A549 (cell line): Measurements from ENCODE around the gene SRGAP1. TPM values are rescaled to one million over a fixed set of nuclear protein-coding genes. Genes with fewer than 3 reads are reported as not detected.

Experiments used
- ATAC-seq, 2 experiments: fragments of 200-7000 bp in 1 of 2; fragments of >200 bp in 1 of 2; cut with Nextera tagmentation in 1 of 2; cut with Tn5 transposase in 1 of 2; 3 replicates each; pipeline versions ENCODE4 v1.8.0 to v1.9.1; 2018 to 2020; ENCODE audit warnings: mild to moderate bottlenecking in 1 of 2, moderate library complexity in 1 of 2
- CTCF ChIA-PET: fragments of 300-600 bp; sonication (Branson Sonifier 250); formaldehyde crosslinking; extraction: SDS; loops from one replicate; lab custom pipeline; 2021; ENCODE audit warnings: antibody characterized with exemption, inconsistent platforms; lab: Yijun Ruan, JAX
- POLR2A ChIA-PET: fragments of 350-600 bp; formaldehyde crosslinking; extraction: SDS; loops from one replicate; lab custom pipeline; 2021; ENCODE audit warnings: antibody characterized with exemption, inconsistent platforms; lab: Yijun Ruan, JAX
- DNase-seq, 2 experiments: peaks; one replicate each; pipeline versions ENCODE4 v3.0.0 to v3.0.0-alpha.2; 2011 to 2016; ENCODE audit warnings: low read depth in 1 of 2, low spot score in 1 of 2
- FAIRE-seq: peaks from 2 replicates; lab custom pipeline; 2011; peaks lifted over from hg19 to GRCh38; lab: Jason Lieb, UNC
- H3K27ac ChIP-seq, 2 experiments: fragments of >200 bp; sonication (Bioruptor Twin); formaldehyde crosslinking; 3 replicates each; pipeline ENCODE4 v1.5.1; 2016 to 2017
- H3K4me1 ChIP-seq: fragments of >200 bp; sonication (Bioruptor Twin); formaldehyde crosslinking; 3 replicates; pipeline ENCODE4 v1.6.1; 2016
- H3K4me2 ChIP-seq: fragments of >200 bp; sonication (Bioruptor Twin); formaldehyde crosslinking; 3 replicates; pipeline ENCODE4 v1.6.1; 2016
- H3K4me3 ChIP-seq: fragments of >200 bp; sonication (Bioruptor Twin); formaldehyde crosslinking; 3 replicates; pipeline ENCODE4 v1.5.1; 2016
- H3K9me3 ChIP-seq: fragments of >200 bp; sonication (Bioruptor Twin); formaldehyde crosslinking; 3 replicates; pipeline ENCODE4 v1.6.1; 2016
- ATOH8 ChIP-seq: fragments of 250-450 bp; sonication (Bioruptor Pico); IDR thresholded peaks from 2 replicates; pipeline ENCODE4 v1.5.0; 2020; ENCODE audit warnings: low read depth, mild to moderate bottlenecking, moderate library complexity
- BCL3 ChIP-seq: fragments of >200 bp; sonication (Bioruptor Twin); formaldehyde crosslinking; IDR thresholded peaks from 3 replicates; pipeline ENCODE4 v1.6.1; 2016
- BHLHE40 ChIP-seq: IDR thresholded peaks from 2 replicates; pipeline ENCODE4 v1.6.1; 2012; ENCODE audit warnings: low read depth, low read length, inconsistent platforms
- CBX8 ChIP-seq: fragments of 200-600 bp; sonication (generic); IDR thresholded peaks from 2 replicates; pipeline ENCODE4 v1.6.1; 2016
- CEBPB ChIP-seq, 2 experiments: fragments of >200 bp in 1 of 2; sonication (Bioruptor Twin) in 1 of 2; formaldehyde crosslinking in 1 of 2; IDR thresholded peaks; 2 replicates each; pipeline ENCODE4 v1.6.1; 2012 to 2016
- CHD2 ChIP-seq: fragments of 150-350 bp; IDR thresholded peaks from 2 replicates; pipeline ENCODE4 v1.6.1; 2014; ENCODE audit warnings: low read length; ENCODE audit not compliant: partially characterized antibody
- CHD4 ChIP-seq: fragments of 200-600 bp; sonication (generic); IDR thresholded peaks from 2 replicates; pipeline ENCODE4 v1.6.1; 2016; ENCODE audit warnings: antibody characterized with exemption, mild to moderate bottlenecking, borderline replicate concordance
- EHF ChIP-seq: fragments of 250-450 bp; sonication (Bioruptor Pico); IDR thresholded peaks from 2 replicates; pipeline ENCODE4 v1.5.0; 2020; ENCODE audit warnings: mild to moderate bottlenecking
- EHMT2 ChIP-seq: fragments of 200-600 bp; sonication (generic); IDR thresholded peaks from 2 replicates; pipeline ENCODE4 v1.6.1; 2016; ENCODE audit warnings: antibody characterized with exemption, low read depth, mild to moderate bottlenecking, moderate library complexity
- EP300 ChIP-seq, 2 experiments: fragments of >200 bp; sonication (Bioruptor Twin); formaldehyde crosslinking; IDR thresholded peaks; 2 replicates in 1 of 2; 3 replicates in 1 of 2; pipeline ENCODE4 v1.6.1; 2016 to 2017
- FOSB ChIP-seq: fragments of 250-450 bp; sonication (Bioruptor Pico); IDR thresholded peaks from 2 replicates; pipeline ENCODE4 v1.5.0; 2020; ENCODE audit warnings: mild to moderate bottlenecking, moderate library complexity
- GATA3 ChIP-seq: IDR thresholded peaks from 2 replicates; pipeline ENCODE4 v1.6.1; 2012; ENCODE audit warnings: borderline replicate concordance
- HDAC2 ChIP-seq: fragments of 200-600 bp; sonication (generic); IDR thresholded peaks from 2 replicates; pipeline ENCODE4 v1.6.1; 2016
- HOXB13 ChIP-seq: fragments of 250-450 bp; sonication (Bioruptor Pico); IDR thresholded peaks from 2 replicates; pipeline ENCODE4 v1.5.0; 2020; ENCODE audit warnings: low read depth, mild to moderate bottlenecking, moderate library complexity
- KDM5A ChIP-seq: fragments of 200-600 bp; sonication (generic); IDR thresholded peaks from 2 replicates; pipeline ENCODE4 v1.6.1; 2016; ENCODE audit warnings: antibody characterized with exemption, mild to moderate bottlenecking
- MAZ ChIP-seq: fragments of 150-350 bp; IDR thresholded peaks from 2 replicates; pipeline ENCODE4 v1.6.1; 2014; ENCODE audit warnings: antibody characterized with exemption, low read depth, low read length, borderline replicate concordance
- MYC ChIP-seq: IDR thresholded peaks from 2 replicates; pipeline ENCODE4 v1.6.1; 2012; ENCODE audit warnings: mild to moderate bottlenecking, inconsistent platforms, low read length, improper control_type of control experiment, borderline replicate concordance
- PBX3 ChIP-seq: IDR thresholded peaks from 2 replicates; pipeline ENCODE4 v1.6.1; 2012
- POLR2AphosphoS2 ChIP-seq: conservative IDR thresholded peaks from 2 replicates; pipeline ENCODE4 v1.6.1; 2012; ENCODE audit warnings: low read length, improper control_type of control experiment, inconsistent platforms
- RNF2 ChIP-seq: fragments of 200-600 bp; sonication (generic); IDR thresholded peaks from 2 replicates; pipeline ENCODE4 v1.6.1; 2016; ENCODE audit warnings: low read depth, mild to moderate bottlenecking, antibody characterized with exemption, moderate library complexity, borderline replicate concordance
- TP53 ChIP-seq: fragments of 250-450 bp; sonication (Bioruptor Pico); IDR thresholded peaks from 2 replicates; pipeline ENCODE4 v1.5.0; 2021; ENCODE audit warnings: mild to moderate bottlenecking, moderate library complexity
- ZC3H11A ChIP-seq: fragments of 450-650 bp; IDR thresholded peaks from 2 replicates; pipeline ENCODE4 v1.6.1; 2014; ENCODE audit warnings: antibody characterized with exemption, mild to moderate bottlenecking
- ZNF302 ChIP-seq: fragments of 250-450 bp; sonication (Bioruptor Pico); IDR thresholded peaks from 2 replicates; pipeline ENCODE4 v1.9.0; 2021; ENCODE audit warnings: inconsistent platforms, mild to moderate bottlenecking, moderate library complexity
- WGBS: methylation state at CpG from one replicate; pipeline ENCODE4 v1.1.6; 2017; ENCODE audit errors: missing lambda C conversion rate; 5-methylcytosine and 5-hydroxymethylcytosine counted together
- polyA plus RNA-seq, 4 experiments: library from polyadenylated mRNA; depleted of rRNA in 3 of 4; stranded (reverse); fragments of >200 nt; fragmentation: RNase III in 1 of 4; extraction: RNeasy Plus Mini Kit Qiagen cat#74134 plus additional on column Dnase treatment in 1 of 4; gene quantifications; 2 replicates in 3 of 4; 3 replicates in 1 of 4; pipeline ENCODE4 v1.2.3, GENCODE V29; 2011 to 2017
- TF ChIP-seq, protein P1 (sequence below): fragments of 200-600 bp; sonication (generic); IDR thresholded peaks from 2 replicates; pipeline ENCODE4 v1.6.1; 2016; ENCODE audit warnings: antibody characterized with exemption, mild to moderate bottlenecking, moderate library complexity

SRGAP1 gene
- polyA plus RNA-seq, 2 of the 4 experiments (the other 2 are of a cell fraction), result 7.9 to 22.9 TPM

DNA sequence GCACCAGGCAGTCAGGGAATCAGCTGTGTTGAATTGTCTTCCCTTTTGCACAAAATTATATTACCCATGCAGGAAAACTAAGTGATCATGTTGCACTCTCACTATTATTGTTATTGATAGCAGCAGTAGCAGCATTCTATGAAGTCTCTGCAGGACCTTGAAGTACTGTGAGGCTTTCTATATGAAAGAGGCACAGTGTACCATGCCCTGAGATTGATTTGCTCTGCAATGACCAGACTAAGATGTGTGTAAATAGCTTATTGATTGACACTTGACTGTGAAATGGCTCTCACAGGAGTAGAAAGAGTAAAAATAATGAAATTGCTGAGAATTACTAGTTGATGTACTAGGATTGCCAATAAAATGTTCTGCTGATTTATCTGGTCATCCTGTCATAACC, 277.7 kb downstream of the SRGAP1 start:
- FAIRE-seq (no peak), DNase-seq (no peak), ATAC-seq (no peak)
- TF ChIP-seq, protein P1, sequence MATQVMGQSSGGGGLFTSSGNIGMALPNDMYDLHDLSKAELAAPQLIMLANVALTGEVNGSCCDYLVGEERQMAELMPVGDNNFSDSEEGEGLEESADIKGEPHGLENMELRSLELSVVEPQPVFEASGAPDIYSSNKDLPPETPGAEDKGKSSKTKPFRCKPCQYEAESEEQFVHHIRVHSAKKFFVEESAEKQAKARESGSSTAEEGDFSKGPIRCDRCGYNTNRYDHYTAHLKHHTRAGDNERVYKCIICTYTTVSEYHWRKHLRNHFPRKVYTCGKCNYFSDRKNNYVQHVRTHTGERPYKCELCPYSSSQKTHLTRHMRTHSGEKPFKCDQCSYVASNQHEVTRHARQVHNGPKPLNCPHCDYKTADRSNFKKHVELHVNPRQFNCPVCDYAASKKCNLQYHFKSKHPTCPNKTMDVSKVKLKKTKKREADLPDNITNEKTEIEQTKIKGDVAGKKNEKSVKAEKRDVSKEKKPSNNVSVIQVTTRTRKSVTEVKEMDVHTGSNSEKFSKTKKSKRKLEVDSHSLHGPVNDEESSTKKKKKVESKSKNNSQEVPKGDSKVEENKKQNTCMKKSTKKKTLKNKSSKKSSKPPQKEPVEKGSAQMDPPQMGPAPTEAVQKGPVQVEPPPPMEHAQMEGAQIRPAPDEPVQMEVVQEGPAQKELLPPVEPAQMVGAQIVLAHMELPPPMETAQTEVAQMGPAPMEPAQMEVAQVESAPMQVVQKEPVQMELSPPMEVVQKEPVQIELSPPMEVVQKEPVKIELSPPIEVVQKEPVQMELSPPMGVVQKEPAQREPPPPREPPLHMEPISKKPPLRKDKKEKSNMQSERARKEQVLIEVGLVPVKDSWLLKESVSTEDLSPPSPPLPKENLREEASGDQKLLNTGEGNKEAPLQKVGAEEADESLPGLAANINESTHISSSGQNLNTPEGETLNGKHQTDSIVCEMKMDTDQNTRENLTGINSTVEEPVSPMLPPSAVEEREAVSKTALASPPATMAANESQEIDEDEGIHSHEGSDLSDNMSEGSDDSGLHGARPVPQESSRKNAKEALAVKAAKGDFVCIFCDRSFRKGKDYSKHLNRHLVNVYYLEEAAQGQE, result no peak
- no peak for TF ChIP-seq EHF (CRISPR knock-in tag)
- TF ChIP-seq EP300 (IDR thresholded peaks at IDR 0.05), result no peak
- TF ChIP-seq HDAC2, result no peak
- TF ChIP-seq FOSB (CRISPR knock-in tag), result no peak
- TF ChIP-seq BHLHE40, result no peak
- TF ChIP-seq ATOH8 (CRISPR knock-in tag), result no peak
- TF ChIP-seq MYC, result no peak
- TF ChIP-seq CEBPB (IDR thresholded peaks at IDR 0.05), result no peak
- TF ChIP-seq RNF2, result no peak
- no peak for TF ChIP-seq BCL3
- no peak for TF ChIP-seq PBX3
- no peak for TF ChIP-seq CHD4
- Histone ChIP-seq H3K4me2 (no peak overlapping the region), H3K27ac (no peak overlapping the region), H3K4me3 (no peak overlapping the region), H3K9me3 (no peaks in the 10 kb centered on the region), H3K4me1 (peaks cover 7% of the 10 kb centered on the region; the same call in 2 of the 3 replicates)
- POLR2A ChIA-PET, result no interaction called here
- CTCF ChIA-PET, result no interaction called here

- ATAC-seq, result no peak
- 85% methylated on average over 2 of the region's 2 CpGs for WGBS
- no peak for DNase-seq
- Histone ChIP-seq H3K27ac (no peak overlapping the region), H3K4me2 (no peak overlapping the region), H3K9me3 (no peaks in the 10 kb centered on the region), H3K4me3 (no peak overlapping the region), H3K4me1 (peaks cover 7% of the 10 kb centered on the region; the same call in 2 of the 3 replicates)
- ChIA-PET CTCF (no interaction called here), POLR2A (no interaction called here)
- no peak for FAIRE-seq
- TF ChIP-seq ATOH8 (CRISPR knock-in tag), result no peak
- no peak for TF ChIP-seq HDAC2
- no peak for TF ChIP-seq KDM5A
- TF ChIP-seq CHD2, result no peak
- TF ChIP-seq GATA3, result no peak
- no peak for TF ChIP-seq TP53
- no peak for TF ChIP-seq EP300 (IDR thresholded peaks at IDR 0.05)
- TF ChIP-seq PBX3, result no peak
- TF ChIP-seq ZNF302, result no peak
- no peak for TF ChIP-seq MAZ
- TF ChIP-seq POLR2AphosphoS2, result no peak
- no peak for TF ChIP-seq CBX8
- TF ChIP-seq MYC, result no peak
- no peak for TF ChIP-seq ZC3H11A
- TF ChIP-seq EHF (CRISPR knock-in tag), result no peak
- TF ChIP-seq EHMT2, result no peak
- TF ChIP-seq HOXB13, result no peak
Measured at GRCh38 chr12:64122995-64123394, 278.5 kb downstream of the SRGAP1 start.
